GM11168 (cell line): Measurements from ENCODE around the gene TSPAN9.

ENCODE experiments used
- in situ Hi-C: fragments of 300-500 bp; cut with MboI; formaldehyde crosslinking; loops from one replicate; pipeline ENCODE4 v1.12.0; 2022; ENCODE audit warnings: low sequenced_read_pairs; ENCODE audit not compliant: unreplicated experiment

TSPAN9 gene

GRCh38 chr12:3295225-3295624 is 218.0 kb downstream of the TSPAN9 start:
- in situ Hi-C loops = loop anchor here (10.0 kb wide), 1 partner anchor 510 kb away; no protein-coding TSS in a partner anchor

- in situ Hi-C loops = loop anchor here (10.0 kb wide), 1 partner anchor 509 kb away; no protein-coding TSS in a partner anchor
Measured at GRCh38 chr12:3295646-3296408, 218.6 kb downstream of the TSPAN9 start.

- in situ Hi-C loops = loop anchor here (10.0 kb wide), 1 partner anchor 508 kb away; no protein-coding TSS in a partner anchor
Measured at GRCh38 chr12:3296409-3296701, 219.2 kb downstream of the TSPAN9 start.

GRCh38 chr12:3298603-3299002 is 221.4 kb downstream of the TSPAN9 start:
- in situ Hi-C loops = loop anchor here (10.0 kb wide), 1 partner anchor 506 kb away; no protein-coding TSS in a partner anchor

- in situ Hi-C loops = loop anchor here (10.0 kb wide), 1 partner anchor 505 kb away; no protein-coding TSS in a partner anchor
Measured at GRCh38 chr12:3299929-3300832, 223.0 kb downstream of the TSPAN9 start.

- in situ Hi-C loops = no loop called here
Measured at GRCh38 chr12:3300833-3301401, 223.7 kb downstream of the TSPAN9 start.

GRCh38 chr12:3302401-3303041 is 225.3 kb downstream of the TSPAN9 start:
- in situ Hi-C loops = no loop called here

GRCh38 chr12:3303410-3304136 is 226.4 kb downstream of the TSPAN9 start:
- in situ Hi-C loops = no loop called here

- in situ Hi-C loops = no loop called here
Measured at GRCh38 chr12:3304436-3305165, 227.4 kb downstream of the TSPAN9 start.

- in situ Hi-C loops = no loop called here
Measured at GRCh38 chr12:3305464-3305863, 228.3 kb downstream of the TSPAN9 start.

GRCh38 chr12:3305904-3306619 is 228.9 kb downstream of the TSPAN9 start:
- in situ Hi-C loops = no loop called here

- in situ Hi-C loops = no loop called here
Measured at GRCh38 chr12:3307389-3307788, 230.2 kb downstream of the TSPAN9 start.

GRCh38 chr12:3308063-3308462 is 230.9 kb downstream of the TSPAN9 start:
- in situ Hi-C loops = no loop called here

- in situ Hi-C loops = no loop called here
Measured at GRCh38 chr12:3308609-3309008, 231.4 kb downstream of the TSPAN9 start.

GRCh38 chr12:3309805-3310204 is 232.6 kb downstream of the TSPAN9 start:
- in situ Hi-C loops = no loop called here

GRCh38 chr12:3310271-3311026 is 233.3 kb downstream of the TSPAN9 start:
- in situ Hi-C loops = no loop called here

- in situ Hi-C loops = no loop called here
Measured at GRCh38 chr12:3311027-3311402, 233.8 kb downstream of the TSPAN9 start.
